ENCODE data around the gene NOS3.

The NOS3 gene

GRCh38 chr7:150967349-150967748, 23.5 kb upstream of the NOS3 start:
- DNase-seq (ENCODE audit: insufficient read length, low spot score): no peak
- FAIRE-seq: no peak
- TF ChIP-seq, protein P1, sequence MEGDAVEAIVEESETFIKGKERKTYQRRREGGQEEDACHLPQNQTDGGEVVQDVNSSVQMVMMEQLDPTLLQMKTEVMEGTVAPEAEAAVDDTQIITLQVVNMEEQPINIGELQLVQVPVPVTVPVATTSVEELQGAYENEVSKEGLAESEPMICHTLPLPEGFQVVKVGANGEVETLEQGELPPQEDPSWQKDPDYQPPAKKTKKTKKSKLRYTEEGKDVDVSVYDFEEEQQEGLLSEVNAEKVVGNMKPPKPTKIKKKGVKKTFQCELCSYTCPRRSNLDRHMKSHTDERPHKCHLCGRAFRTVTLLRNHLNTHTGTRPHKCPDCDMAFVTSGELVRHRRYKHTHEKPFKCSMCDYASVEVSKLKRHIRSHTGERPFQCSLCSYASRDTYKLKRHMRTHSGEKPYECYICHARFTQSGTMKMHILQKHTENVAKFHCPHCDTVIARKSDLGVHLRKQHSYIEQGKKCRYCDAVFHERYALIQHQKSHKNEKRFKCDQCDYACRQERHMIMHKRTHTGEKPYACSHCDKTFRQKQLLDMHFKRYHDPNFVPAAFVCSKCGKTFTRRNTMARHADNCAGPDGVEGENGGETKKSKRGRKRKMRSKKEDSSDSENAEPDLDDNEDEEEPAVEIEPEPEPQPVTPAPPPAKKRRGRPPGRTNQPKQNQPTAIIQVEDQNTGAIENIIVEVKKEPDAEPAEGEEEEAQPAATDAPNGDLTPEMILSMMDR (IDR thresholded peaks at IDR 0.05; ENCODE audit: insufficient read depth, missing control alignments): no peak

DNA sequence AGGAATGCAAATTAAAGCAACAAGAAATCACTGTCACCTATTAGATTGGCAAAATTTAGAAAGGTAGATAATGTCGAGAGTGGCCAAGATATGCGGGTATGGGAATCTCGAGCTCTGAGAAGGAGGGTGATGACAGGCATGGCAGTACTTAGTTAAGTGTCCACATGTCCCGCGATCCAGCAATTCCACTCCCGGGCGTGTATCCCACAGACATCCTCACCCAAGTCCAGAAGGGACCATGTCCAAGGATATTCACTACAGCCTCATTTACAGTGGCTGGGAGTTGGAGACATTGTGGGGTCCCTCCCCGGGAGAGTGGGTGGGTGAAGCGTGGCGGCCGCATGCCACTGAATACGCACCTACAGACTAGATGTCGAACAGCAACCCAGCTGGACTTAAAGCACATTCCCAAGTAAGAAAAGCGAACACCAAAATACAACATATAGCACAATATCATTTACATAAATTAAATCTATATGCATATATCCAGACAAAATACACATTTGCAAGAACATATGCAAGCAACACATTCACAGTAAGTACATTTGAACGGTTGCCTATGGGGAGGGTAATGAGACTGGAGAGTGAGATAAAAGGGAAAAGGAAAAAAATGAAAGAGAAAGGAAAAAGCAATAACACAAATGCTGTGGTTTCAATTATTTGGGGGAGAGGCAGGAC, 22.6 kb upstream of the NOS3 start:
- DNase-seq (ENCODE audit: insufficient read length, low spot score) (no peak), FAIRE-seq (no peak)
- TF ChIP-seq, protein P1 (IDR thresholded peaks at IDR 0.05; ENCODE audit: insufficient read depth, missing control alignments): no peak

- FAIRE-seq: no peak
- no peak for DNase-seq (ENCODE audit: insufficient read length, low spot score)
Measured at GRCh38 chr7:150968734-150969372, 22.0 kb upstream of the NOS3 start.

DNA sequence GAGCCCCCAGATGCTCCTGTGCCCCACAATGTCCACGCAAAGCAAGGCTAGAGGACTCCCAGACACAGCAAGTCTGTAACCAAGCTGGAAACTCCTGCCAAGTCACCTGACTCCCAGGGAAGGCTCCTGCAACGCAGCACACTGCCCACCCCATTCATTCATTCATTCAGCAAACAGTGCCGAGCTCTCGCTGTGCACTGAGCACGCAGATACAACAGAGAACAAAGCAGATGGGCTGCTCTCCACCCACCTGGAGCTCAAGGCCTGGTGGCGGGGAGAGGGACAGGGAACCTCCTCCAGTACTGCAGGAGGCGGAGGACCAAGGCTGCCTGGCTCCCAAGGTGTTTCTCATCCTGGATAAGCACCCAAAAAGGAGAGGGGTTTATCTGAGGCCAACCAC, 21.3 kb upstream of the NOS3 start:
- TF ChIP-seq, protein P1 (IDR thresholded peaks at IDR 0.05; ENCODE audit: insufficient read depth, missing control alignments): no peak
- FAIRE-seq (no peak), DNase-seq (ENCODE audit: insufficient read length, low spot score) (no peak)

More at GRCh38 chr7:150968734-150969372, 22.0 kb upstream of the NOS3 start:
- TF ChIP-seq, protein P1 (IDR thresholded peaks at IDR 0.05; ENCODE audit: insufficient read depth, missing control alignments): no peak

DNA sequence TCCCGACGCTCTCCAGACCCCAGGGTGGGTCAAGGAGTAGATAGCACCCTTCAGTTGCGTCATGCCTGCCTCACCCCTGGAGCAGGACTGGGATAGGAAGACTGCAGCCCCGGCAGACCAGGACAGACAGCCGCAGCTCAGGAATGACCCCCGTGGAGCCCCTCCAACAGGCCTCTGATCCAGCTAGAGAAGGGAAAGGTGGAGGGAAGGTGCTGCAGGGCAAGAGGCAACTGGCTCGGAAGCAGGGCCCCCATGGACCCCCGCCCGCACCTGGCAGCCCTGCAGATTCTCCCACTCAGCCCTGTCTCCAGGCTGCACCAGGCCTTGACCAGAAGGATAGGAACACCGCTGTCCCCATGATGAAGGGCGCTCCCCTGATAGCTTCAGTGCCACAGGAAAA, 20.4 kb upstream of the NOS3 start:
- FAIRE-seq (no peak), DNase-seq (ENCODE audit: insufficient read length, low spot score) (no peak)
- TF ChIP-seq, protein P1 (IDR thresholded peaks at IDR 0.05; ENCODE audit: insufficient read depth, missing control alignments): no peak

- TF ChIP-seq, protein P1 (IDR thresholded peaks at IDR 0.05; ENCODE audit: insufficient read depth, missing control alignments): no peak
- DNase-seq (ENCODE audit: insufficient read length, low spot score): no peak
- FAIRE-seq: no peak
Measured at GRCh38 chr7:150971242-150972022, 19.4 kb upstream of the NOS3 start.
